ENCODE measurements around the gene PORCN. TPM values are rescaled to one million over a fixed set of nuclear protein-coding genes. Genes with fewer than 3 reads are reported as not detected.

The PORCN gene
- total and polyA plus RNA-seq, 9 of the 15 experiments (the other 6 are each of a cell fraction or from before 2014, with no cell fraction given) = 0.34 to 5.1 (median 2.8) TPM

GRCh38 chrX:48532161-48532560 lies 23.4 kb downstream of the PORCN start:
- peak; percentile 31; the same call in 1 of the 3 replicates for ATAC-seq
- Histone ChIP-seq H3K27ac (ENCODE audit: extremely low read depth, low read depth, low read length) (peak overlapping the region; percentile 83), H3K9me1 (ENCODE audit: control insufficient read depth, insufficient read depth, low read length) (no peaks in the 10 kb centered on the region), H3K4me2 (ENCODE audit: insufficient read depth, low read length) (peak overlapping the region; percentile 55; the same call in 1 of the 2 replicates), H3K9ac (ENCODE audit: insufficient read depth in 1 of 2, low read depth in 2 of 2, low read length in 2 of 2) (peak overlapping the region in 1 of 2 experiments; percentile 39; a peak in 1 of 4 replicates), H3K27me3 (ENCODE audit: control insufficient read depth in 2 of 2, insufficient read depth in 2 of 2, low read length in 2 of 2) (no peaks in the 10 kb centered on the region), H3K4me1 (replicated peaks in 1 of 2; ENCODE audit: control insufficient read depth in 2 of 2, insufficient read depth in 2 of 2, low read length in 2 of 2) (peaks cover 2 to 17% of the 10 kb centered on the region in 2 experiments; a peak in 4 of 5 replicates), H3K36me3 (ENCODE audit: control insufficient read depth, insufficient read depth, low read length) (peaks cover 23% of the 10 kb centered on the region; the same call in 2 of the 3 replicates), H2AFZ (ENCODE audit: low read depth, low read length) (peak overlapping the region; percentile 64), H4K20me1 (replicated peaks; ENCODE audit: control insufficient read depth, insufficient read depth, low read length) (no peaks in the 10 kb centered on the region), H3K79me2 (ENCODE audit: control insufficient read depth, insufficient read depth, low read length) (no peaks in the 10 kb centered on the region), H3K9me3 (replicated peaks; ENCODE audit: control insufficient read depth, insufficient read depth, low read depth, low read length) (no peaks in the 10 kb centered on the region), H3K4me3 (no peak overlapping the region)
- TF ChIP-seq NR2C2 (CRISPR knock-in tag; IDR thresholded peaks at IDR 0.05) = no peak
- peak; percentile 8; the same call in 1 of the 2 replicates for TF ChIP-seq NR2C2 (tag; IDR thresholded peaks at IDR 0.05)
- 0 out of 2 replicates have a peak, but pooled peaks have one; percentile 4 for TF ChIP-seq FOSL1 (tag; conservative IDR thresholded peaks at IDR 0.05)
- peak; percentile 26; the same call in 1 of the 2 replicates for TF ChIP-seq BACH1 (tag; IDR thresholded peaks at IDR 0.05)
- no peak for TF ChIP-seq XRCC5 (IDR thresholded peaks at IDR 0.05; ENCODE audit: low read depth, low read length)
- TF ChIP-seq ZNF644 (tag; IDR thresholded peaks at IDR 0.05; ENCODE audit: low read depth) = peak; percentile 32; the same call in 1 of the 2 replicates
- TF ChIP-seq SLC30A9 (CRISPR knock-in tag; IDR thresholded peaks at IDR 0.05) = no peak
- peak in 1 of 2 experiments; percentile 96; a peak in 2 of 4 replicates for TF ChIP-seq SRF (CRISPR knock-in tag; IDR thresholded peaks at IDR 0.05)
- TF ChIP-seq ZNF766 (CRISPR knock-in tag; conservative IDR thresholded peaks at IDR 0.05) = 0 out of 2 replicates have a peak, but pooled peaks have one; percentile 7
- ChIA-PET POLR2A (interaction anchor here (0.6 to 2.2 kb wide), 5 partner anchors 8 to 1387 kb away, joined by 3 to 10 read pairs (median 3); partner anchors contain the start of genes RBM10, RBM3 and TBC1D25), CTCF (ENCODE audit: low intra/inter-chr PET ratio) (no interaction called here)
- in situ Hi-C loops (cut with MboI) (no loop called here), intact Hi-C loops (cut with micrococcal nuclease) (no loop called here)
- FAIRE-seq = no peak
- 20% methylated on average over 1 of the region's 1 CpG for WGBS (ENCODE audit: insufficient coverage, low coverage, missing lambda C conversion rate)
- BruUV-seq (replicated peaks) = no TSS peak
- DNase-seq (ENCODE audit: extremely low read depth in 1 of 4, low spot score in 3 of 4) = peak in 1 of 4 experiments; percentile 5
